B cell (primary cell): ENCODE measurements around the gene NSA2. TPM values are rescaled to one million over a fixed set of nuclear protein-coding genes. Genes with fewer than 3 reads are reported as not detected.
A peak's percentile ranks its signal among the peaks of the same experiment; 100 is the strongest.

Source experiments
- ATAC-seq: fragments of 200-7000 bp; cut with Tn5 transposase; one replicate; pipeline ENCODE4 v1.10.0; 2021; ENCODE audit warnings: low read depth, mild to moderate bottlenecking, moderate number of reproducible peaks, moderate library complexity
- CTCF ChIA-PET: fragments of 350-600 bp; sonication (Branson Sonifier 250); formaldehyde crosslinking; loops from one replicate; lab custom pipeline; 2021; ENCODE audit warnings: antibody characterized with exemption, inconsistent platforms; lab: Charles Lee
- POLR2A ChIA-PET: fragments of 350-600 bp; sonication (Branson Sonifier 250); formaldehyde crosslinking; loops from one replicate; lab custom pipeline; 2021; ENCODE audit warnings: antibody characterized with exemption; lab: Charles Lee
- DNase-seq: peaks from one replicate; pipeline ENCODE4 v3.0.0; 2013
- H2AFZ ChIP-seq: 2 replicates; pipeline ENCODE4 v1.6.1; 2012; ENCODE audit warnings: mild to moderate bottlenecking, low read depth, low read length; ENCODE audit not compliant: insufficient read depth, poor library complexity, severe bottlenecking
- H3K27ac ChIP-seq, 2 donors: 1 replicate in 1 of 2; 2 replicates in 1 of 2; pipeline ENCODE4 v1.5.1; 2012 to 2013; ENCODE audit warnings: low read length in 2 of 2, mild to moderate bottlenecking in 2 of 2, moderate library complexity in 1 of 2
- H3K27me3 ChIP-seq, 4 experiments: fragments of 200-600 bp in 1 of 4; sonication (generic) in 1 of 4; replicated peaks in 1 of 4; 1 replicate in 2 of 4; 2 replicates in 2 of 4; pipeline versions ENCODE4 v1.6.1 to v1.7.0; 2013 to 2016; ENCODE audit warnings: low read length in 3 of 4, mild to moderate bottlenecking in 2 of 4, mixed read lengths in 1 of 4, moderate library complexity in 1 of 4; ENCODE audit not compliant: insufficient read depth in 4 of 4, control insufficient read depth in 3 of 4; ENCODE audit errors: control extremely low read depth in 1 of 4
- H3K36me3 ChIP-seq, 2 experiments: replicated peaks in 1 of 2; 1 replicate in 1 of 2; 2 replicates in 1 of 2; pipeline versions ENCODE4 v1.6.1 to v1.7.1; 2013; ENCODE audit warnings: low read length in 1 of 2; ENCODE audit not compliant: insufficient read depth in 2 of 2, control insufficient read depth in 1 of 2; ENCODE audit errors: control extremely low read depth in 1 of 2, extremely low read depth in 1 of 2
- H3K4me1 ChIP-seq, 2 donors: fragments of 200-600 bp in 1 of 2; sonication (generic) in 1 of 2; 1 replicate in 1 of 2; 2 replicates in 1 of 2; pipeline versions ENCODE4 v1.5.1 to v1.6.1; 2013 to 2017; ENCODE audit warnings: low read length in 2 of 2; ENCODE audit not compliant: control insufficient read depth in 2 of 2, insufficient read depth in 2 of 2
- H3K4me2 ChIP-seq: replicated peaks from 2 replicates; pipeline ENCODE3; 2012; ENCODE audit warnings: mild to moderate bottlenecking, low read depth, low read length; ENCODE audit not compliant: poor library complexity, severe bottlenecking
- H3K4me3 ChIP-seq, 5 experiments: fragments of 200-600 bp in 1 of 5; sonication (generic) in 1 of 5; 1 replicate in 3 of 5; 2 replicates in 2 of 5; pipeline versions ENCODE4 v1.5.1 to v1.7.0; 2011 to 2016; ENCODE audit warnings: low read length in 4 of 5, mild to moderate bottlenecking in 4 of 5, low read depth in 2 of 5, control low read depth in 1 of 5, moderate library complexity in 1 of 5; ENCODE audit not compliant: insufficient read depth in 1 of 5; ENCODE audit errors: control extremely low read depth in 1 of 5, extremely low read depth in 1 of 5
- H3K79me2 ChIP-seq: fragments of 200-600 bp; sonication (generic); one replicate; pipeline ENCODE4 v1.6.0; 2016; ENCODE audit warnings: low read length; ENCODE audit not compliant: control insufficient read depth, insufficient read depth
- H3K9ac ChIP-seq: fragments of 200-600 bp; sonication (generic); 2 replicates; pipeline ENCODE4 v1.6.1; 2017; ENCODE audit warnings: mild to moderate bottlenecking, low read length, moderate library complexity
- H3K9me3 ChIP-seq, 3 donors: one replicate each; pipeline versions ENCODE4 v1.6.1 to v1.7.1; 2013; ENCODE audit warnings: low read length in 2 of 3; ENCODE audit not compliant: control insufficient read depth in 2 of 3, insufficient read depth in 1 of 3; ENCODE audit errors: control extremely low read depth in 1 of 3
- H4K20me1 ChIP-seq: 2 replicates; pipeline ENCODE4 v1.6.0; 2012; ENCODE audit warnings: mild to moderate bottlenecking, low read length; ENCODE audit not compliant: insufficient read depth, control insufficient read depth, poor library complexity, severe bottlenecking
- H3K27ac Mint-ChIP-seq: one replicate; pipeline ENCODE4 v1.8.0; 2021; ENCODE audit warnings: mixed read lengths
- H3K27me3 Mint-ChIP-seq: one replicate; pipeline ENCODE4 v1.8.0; 2021; ENCODE audit warnings: mixed read lengths
- H3K4me1 Mint-ChIP-seq: one replicate; pipeline ENCODE4 v1.8.0; 2021; ENCODE audit warnings: mixed read lengths
- H3K4me3 Mint-ChIP-seq: one replicate; pipeline ENCODE4 v1.8.0; 2021; ENCODE audit warnings: mixed read lengths
- H3K9me3 Mint-ChIP-seq: one replicate; pipeline ENCODE4 v1.8.0; 2022; ENCODE audit warnings: mixed read lengths; ENCODE audit not compliant: insufficient read depth
- EZH2 ChIP-seq: IDR thresholded peaks from 2 replicates; pipeline ENCODE4 v1.6.1; 2012; ENCODE audit warnings: borderline replicate concordance, low read depth, mild to moderate bottlenecking, moderate library complexity, low read length; ENCODE audit not compliant: insufficient read depth, poor library complexity, severe bottlenecking
- WGBS: methylation state at CpG from one replicate; pipeline ENCODE4 v1.1.5; 2013; ENCODE audit warnings: missing lambda C conversion rate; ENCODE audit not compliant: insufficient coverage; 5-methylcytosine and 5-hydroxymethylcytosine counted together
- intact Hi-C: fragments of 100-400 bp; cut with micrococcal nuclease; formaldehyde crosslinking; loops from one replicate; pipeline ENCODE4 v1.10.0; 2022
- polyA plus RNA-seq: library from polyadenylated mRNA; depleted of rRNA; stranded (reverse); fragments of >200 nt; gene quantifications from 2 replicates; pipeline ENCODE4 v1.2.3, GENCODE V29; 2012
- total RNA-seq, 2 donors: library from RNA; stranded (reverse); fragments of 120-200 nt in 1 of 2; gene quantifications; 1 replicate in 1 of 2; 2 replicates in 1 of 2; pipeline versions ENCODE4 v1.2.3 to v1.2.4, GENCODE V29; 2013 to 2022
- TF ChIP-seq, protein P1 (sequence below): fragments of 200-600 bp; IDR thresholded peaks from one replicate; pipeline ENCODE4 v1.8.0; 2022; ENCODE audit warnings: antibody characterized with exemption, mild to moderate bottlenecking

NSA2 gene
- total and polyA plus RNA-seq, 2 donors (not counting 1 experiment from before 2014, with no cell fraction given): 30.2 to 126 TPM

- Histone ChIP-seq H3K9ac (peak overlapping the region; percentile 93), H3K27me3 (no peaks in the 10 kb centered on the region), H4K20me1 (peaks cover 15% of the 10 kb centered on the region), H3K27ac (peak overlapping the region; percentile 62 to 85), H3K9me3 (no peaks in the 10 kb centered on the region), H3K4me2 (peak overlapping the region; percentile 84), H3K36me3 (peaks cover 2 to 31% of the 10 kb centered on the region in 2 experiments), H3K4me1 (peaks cover 20 to 21% of the 10 kb centered on the region in 2 donors), H3K79me2 (peaks cover 46% of the 10 kb centered on the region), H2AFZ (peak overlapping the region; percentile 100), H3K4me3 (peak overlapping the region; percentile 71 to 99 (median 92))
- 0% methylated on average over 8 of the region's 9 CpGs for WGBS
- Mint-ChIP-seq H3K27ac (peak overlapping the region; percentile 98), H3K9me3 (no peaks in the 10 kb centered on the region), H3K27me3 (no peaks in the 10 kb centered on the region), H3K4me3 (peak overlapping the region; percentile 100), H3K4me1 (peaks cover 29% of the 10 kb centered on the region)
- no peak for TF ChIP-seq EZH2
- TF ChIP-seq, protein P1, sequence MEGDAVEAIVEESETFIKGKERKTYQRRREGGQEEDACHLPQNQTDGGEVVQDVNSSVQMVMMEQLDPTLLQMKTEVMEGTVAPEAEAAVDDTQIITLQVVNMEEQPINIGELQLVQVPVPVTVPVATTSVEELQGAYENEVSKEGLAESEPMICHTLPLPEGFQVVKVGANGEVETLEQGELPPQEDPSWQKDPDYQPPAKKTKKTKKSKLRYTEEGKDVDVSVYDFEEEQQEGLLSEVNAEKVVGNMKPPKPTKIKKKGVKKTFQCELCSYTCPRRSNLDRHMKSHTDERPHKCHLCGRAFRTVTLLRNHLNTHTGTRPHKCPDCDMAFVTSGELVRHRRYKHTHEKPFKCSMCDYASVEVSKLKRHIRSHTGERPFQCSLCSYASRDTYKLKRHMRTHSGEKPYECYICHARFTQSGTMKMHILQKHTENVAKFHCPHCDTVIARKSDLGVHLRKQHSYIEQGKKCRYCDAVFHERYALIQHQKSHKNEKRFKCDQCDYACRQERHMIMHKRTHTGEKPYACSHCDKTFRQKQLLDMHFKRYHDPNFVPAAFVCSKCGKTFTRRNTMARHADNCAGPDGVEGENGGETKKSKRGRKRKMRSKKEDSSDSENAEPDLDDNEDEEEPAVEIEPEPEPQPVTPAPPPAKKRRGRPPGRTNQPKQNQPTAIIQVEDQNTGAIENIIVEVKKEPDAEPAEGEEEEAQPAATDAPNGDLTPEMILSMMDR: no peak
- ChIA-PET CTCF (interaction anchor here (0.6 to 1.8 kb wide), 4 partner anchors 9 to 569 kb away, joined by 3 to 5 read pairs (median 4); partner anchors contain the start of genes ANKRD31 and HMGCR), POLR2A (no interaction called here)
- ATAC-seq: peak; percentile 2
- DNase-seq: no peak
- intact Hi-C loops: loop anchor here (1.0 to 10.0 kb wide), 7 partner anchors 82 to 1953 kb away; partner anchors contain the start of genes BTF3, CERT1, ENC1 and FAM169A
Measured at GRCh38 chr5:74767579-74767913, 497 bp downstream of the NSA2 start.

DNA sequence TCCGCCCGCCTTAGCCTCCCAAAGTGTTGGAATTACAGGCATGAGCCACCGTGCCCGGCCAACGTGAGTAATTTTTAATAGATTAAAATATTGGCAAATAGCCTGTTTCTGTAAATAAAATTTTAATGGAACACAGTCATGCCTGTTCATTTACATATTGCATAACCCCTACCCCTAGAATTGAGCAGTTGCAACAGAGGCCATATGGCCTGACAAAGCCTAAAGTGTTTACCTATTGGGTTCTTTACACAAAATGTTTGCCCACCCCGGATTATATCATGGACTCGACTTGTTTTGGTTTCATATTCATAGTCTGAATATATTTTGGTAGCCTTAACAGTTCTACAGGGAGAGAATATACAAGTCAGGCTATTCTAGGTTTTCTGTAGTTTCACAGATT lies 5.3 kb downstream of the NSA2 start:
- ATAC-seq: no peak
- Mint-ChIP-seq H3K4me3 (no peak overlapping the region), H3K27me3 (no peaks in the 10 kb centered on the region), H3K27ac (no peak overlapping the region), H3K9me3 (no peaks in the 10 kb centered on the region), H3K4me1 (peaks cover 12% of the 10 kb centered on the region)
- Histone ChIP-seq H3K4me3 (no peak overlapping the region), H3K79me2 (peaks cover 9% of the 10 kb centered on the region), H3K4me2 (no peak overlapping the region), H3K9ac (no peak overlapping the region), H3K36me3 (peaks cover 7 to 51% of the 10 kb centered on the region in 2 experiments), H2AFZ (no peak overlapping the region), H4K20me1 (peaks cover 12% of the 10 kb centered on the region), H3K9me3 (no peaks in the 10 kb centered on the region), H3K27ac (no peak overlapping the region), H3K4me1 (peaks cover 8 to 9% of the 10 kb centered on the region in 2 donors), H3K27me3 (no peaks in the 10 kb centered on the region)
- no peak for DNase-seq
- TF ChIP-seq, protein P1: no peak
- no peak for TF ChIP-seq EZH2
- CTCF ChIA-PET: interaction anchor here (0.6 kb wide), 1 partner anchor 853 kb away, joined by 3 read pairs; no protein-coding TSS in a partner anchor
- POLR2A ChIA-PET: no interaction called here
- intact Hi-C loops: no loop called here
- no CpG with 5 or more reads among the region's 7 CpGs for WGBS
